Forelimb muscle (tissue), 1 donor: ENCODE results near the gene UNC5C. TPM values are rescaled to one million over a fixed set of nuclear protein-coding genes. Genes with fewer than 3 reads are reported as not detected.
A peak's percentile ranks its signal among the peaks of the same experiment; 100 is the strongest.
"Not testable (repeated sequence)": the region's sequence is repeated elsewhere in the genome, so short reads cannot be mapped to it uniquely, and the experiment has no call there.

Experiments used
- DNase-seq: peaks from one replicate; pipeline ENCODE4 v3.0.0-alpha.2; 2013; ENCODE audit warnings: low read depth
- polyA plus RNA-seq: library from polyadenylated mRNA; unstranded; fragments of 120-200 nt; gene quantifications from one replicate; pipeline ENCODE4 v1.2.1, GENCODE V29; 2013; ENCODE audit not compliant: insufficient read length

Gene UNC5C
- polyA plus RNA-seq, 1 donor: 0.46 TPM

- DNase-seq: no peak
These were observed 366.8 kb downstream of the UNC5C start for GRCh38 chr4:95181996-95182306.

GRCh38 chr4:95181243-95181995, 367.4 kb downstream of the UNC5C start:
- no peak for DNase-seq

- no peak for DNase-seq
These were observed 368.1 kb downstream of the UNC5C start for GRCh38 chr4:95180531-95181242.

GRCh38 chr4:95178938-95179337, 369.8 kb downstream of the UNC5C start:
- DNase-seq: no peak

- not testable (repeated sequence) for DNase-seq
These were observed 377.4 kb downstream of the UNC5C start for GRCh38 chr4:95171377-95171776.

GRCh38 chr4:95170176-95170575, 378.6 kb downstream of the UNC5C start:
- DNase-seq: no peak

GRCh38 chr4:95167805-95168204, 381.0 kb downstream of the UNC5C start:
- DNase-seq: no peak

GRCh38 chr4:95165926-95166524, 382.7 kb downstream of the UNC5C start:
- peak; percentile 58 for DNase-seq

- no peak for DNase-seq
These were observed 385.9 kb downstream of the UNC5C start for GRCh38 chr4:95162867-95163266.

GRCh38 chr4:95161781-95162469, 386.8 kb downstream of the UNC5C start:
- DNase-seq: no peak

GRCh38 chr4:95159384-95159783, 389.4 kb downstream of the UNC5C start:
- no peak for DNase-seq

- DNase-seq: no peak
These were observed 390.1 kb downstream of the UNC5C start for GRCh38 chr4:95158626-95159025.

GRCh38 chr4:95158045-95158444, 390.7 kb downstream of the UNC5C start:
- DNase-seq: no peak

- no peak for DNase-seq
These were observed 391.2 kb downstream of the UNC5C start for GRCh38 chr4:95157596-95157995.

- no peak for DNase-seq
These were observed 392.4 kb downstream of the UNC5C start for GRCh38 chr4:95156452-95156765.

GRCh38 chr4:95155759-95156451, 392.9 kb downstream of the UNC5C start:
- peak; percentile 26 for DNase-seq

GRCh38 chr4:95153182-95153581, 395.6 kb downstream of the UNC5C start:
- no peak for DNase-seq

- DNase-seq: no peak
These were observed 397.5 kb downstream of the UNC5C start for GRCh38 chr4:95151255-95151654.

- DNase-seq: no peak
These were observed 405.8 kb downstream of the UNC5C start for GRCh38 chr4:95142932-95143331.

GRCh38 chr4:95141361-95141760, 407.4 kb downstream of the UNC5C start:
- DNase-seq: no peak

- not testable (repeated sequence) for DNase-seq
These were observed 409.3 kb downstream of the UNC5C start for GRCh38 chr4:95139424-95139823.

- not testable (repeated sequence) for DNase-seq
These were observed 414.8 kb downstream of the UNC5C start for GRCh38 chr4:95134016-95134415.
